GM18520 (cell line): ENCODE data around the gene PCARE.
"Not testable (repeated sequence)": the region's sequence is repeated elsewhere in the genome, so short reads cannot be mapped to it uniquely, and the experiment has no call there.

ENCODE experiments used
- ATAC-seq: cut with Tn5 transposase; IDR thresholded peaks from one replicate; pipeline ENCODE4 v1.9.1; 2021; ENCODE audit not compliant: unreplicated experiment

Gene PCARE

GRCh38 chr2:29097569-29097968 lies 23.2 kb upstream of the PCARE start:
- ATAC-seq = no peak

- no peak for ATAC-seq
These were observed 22.6 kb upstream of the PCARE start for GRCh38 chr2:29096969-29097368.

- ATAC-seq = not testable (repeated sequence)
These were observed 16.0 kb upstream of the PCARE start for GRCh38 chr2:29090311-29090710.

GRCh38 chr2:29084554-29084953 lies 10.2 kb upstream of the PCARE start:
- no peak for ATAC-seq

- no peak for ATAC-seq
These were observed 8.6 kb upstream of the PCARE start for GRCh38 chr2:29082804-29083495.

GRCh38 chr2:29080886-29081743 lies 6.8 kb upstream of the PCARE start:
- ATAC-seq = no peak

GRCh38 chr2:29079887-29080286 lies 5.6 kb upstream of the PCARE start:
- no peak for ATAC-seq

- no peak for ATAC-seq
These were observed 1.8 kb upstream of the PCARE start for GRCh38 chr2:29075894-29076705.

GRCh38 chr2:29073933-29074332 lies 390 bp downstream of the PCARE start:
- no peak for ATAC-seq

GRCh38 chr2:29072971-29073725 lies 1.2 kb downstream of the PCARE start:
- ATAC-seq = no peak

- ATAC-seq = no peak
These were observed 2.1 kb downstream of the PCARE start for GRCh38 chr2:29072251-29072650.

GRCh38 chr2:29071032-29071975 lies 3.0 kb downstream of the PCARE start:
- no peak for ATAC-seq

GRCh38 chr2:29070526-29070925 lies 3.8 kb downstream of the PCARE start:
- ATAC-seq = no peak

GRCh38 chr2:29068513-29068912 lies 5.8 kb downstream of the PCARE start:
- no peak for ATAC-seq

GRCh38 chr2:29066997-29067605 lies 7.2 kb downstream of the PCARE start:
- ATAC-seq = no peak

- no peak for ATAC-seq
These were observed 8.0 kb downstream of the PCARE start for GRCh38 chr2:29066271-29066860.

- ATAC-seq = no peak
These were observed 9.1 kb downstream of the PCARE start for GRCh38 chr2:29065068-29065811.

GRCh38 chr2:29064746-29065067 lies 9.6 kb downstream of the PCARE start:
- no peak for ATAC-seq
